DMS153 treated with DMSO at 0.1 percent for 48 hours (cell line): Measurements from ENCODE around the gene PIGN.

Experiments used
- DNase-seq: peaks from one replicate; lab custom pipeline; 2025; ENCODE audit not compliant: unreplicated experiment; lab: John Stamatoyannopoulos, UW

The PIGN gene

GRCh38 chr18:62109676-62110075 is 77.2 kb downstream of the PIGN start:
- DNase-seq: no peak

GRCh38 chr18:62107881-62108280 is 79.0 kb downstream of the PIGN start:
- no peak for DNase-seq

DNA sequence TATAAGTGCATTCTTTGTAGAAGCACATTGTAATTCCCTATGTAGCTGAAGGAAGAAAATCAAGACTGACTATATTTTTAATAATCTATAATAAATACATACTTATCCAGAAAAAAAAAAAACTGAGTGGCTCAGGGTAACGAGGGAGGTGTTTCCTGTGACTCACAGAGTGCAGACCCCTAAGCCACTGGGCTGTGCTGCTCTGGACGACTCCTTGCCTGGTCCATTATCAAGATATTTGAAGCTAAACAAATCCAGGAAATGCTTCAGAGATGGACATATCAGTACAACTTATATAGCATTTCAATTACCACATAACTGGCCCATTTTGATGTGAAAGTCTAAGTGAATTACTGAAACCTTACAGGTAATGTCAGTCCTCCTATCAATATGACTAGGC is 80.6 kb downstream of the PIGN start:
- DNase-seq: no peak

DNA sequence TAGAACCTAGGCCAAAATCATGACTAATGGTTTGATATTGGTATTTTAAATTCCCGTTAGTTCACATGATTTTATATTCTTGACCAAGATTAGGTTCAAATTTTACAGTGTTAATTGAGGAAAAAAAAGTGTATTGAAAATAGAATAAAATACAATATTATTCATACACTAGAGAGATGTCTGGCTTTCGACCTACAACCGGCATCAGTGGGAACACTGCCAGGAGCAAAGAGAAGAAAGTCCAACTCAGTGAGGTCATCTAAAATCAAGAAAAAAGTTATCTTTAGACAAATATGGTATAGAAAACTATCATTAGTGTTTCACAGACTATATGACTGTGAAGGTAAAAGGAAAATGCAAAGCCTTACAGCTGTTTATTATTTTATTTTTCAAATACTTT is 81.5 kb downstream of the PIGN start:
- DNase-seq: no peak

DNA sequence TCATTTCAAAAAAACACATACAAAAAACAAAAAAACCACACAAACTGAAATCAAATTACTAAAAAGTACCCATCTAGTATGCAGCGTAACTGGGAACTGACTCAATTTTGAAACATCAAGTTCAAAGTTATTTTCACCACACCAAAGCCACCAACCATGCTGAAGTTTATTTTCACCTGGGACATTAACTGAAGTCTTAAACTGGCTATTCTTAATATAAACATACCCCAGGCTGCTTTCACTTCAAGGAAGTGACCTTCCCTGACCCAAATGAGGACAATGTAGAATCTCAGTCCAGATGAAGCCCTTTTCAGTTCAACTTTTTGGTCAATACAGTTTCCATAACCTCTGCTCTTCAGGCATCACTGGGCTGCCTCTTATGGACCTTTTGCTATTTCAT is 84.6 kb downstream of the PIGN start:
- no peak for DNase-seq

DNA sequence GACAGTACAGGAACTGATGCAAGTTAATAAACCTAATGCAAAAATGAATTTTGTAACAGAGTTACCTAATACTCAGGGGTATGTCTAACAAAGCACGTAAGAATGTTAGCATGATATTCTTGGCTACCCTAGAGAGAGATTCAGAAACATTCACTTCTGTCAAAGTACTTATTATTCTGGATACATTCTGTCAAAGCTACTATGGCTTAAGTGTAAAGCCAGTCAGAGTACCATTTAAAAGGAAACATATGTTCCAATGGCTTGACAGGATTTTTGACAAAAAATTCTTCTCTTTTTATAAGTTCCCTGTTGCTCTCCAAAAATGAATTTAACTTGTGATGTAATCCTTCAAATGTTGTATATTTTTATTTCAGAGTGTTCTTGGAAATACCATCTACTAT is 85.5 kb downstream of the PIGN start:
- DNase-seq: no peak

DNA sequence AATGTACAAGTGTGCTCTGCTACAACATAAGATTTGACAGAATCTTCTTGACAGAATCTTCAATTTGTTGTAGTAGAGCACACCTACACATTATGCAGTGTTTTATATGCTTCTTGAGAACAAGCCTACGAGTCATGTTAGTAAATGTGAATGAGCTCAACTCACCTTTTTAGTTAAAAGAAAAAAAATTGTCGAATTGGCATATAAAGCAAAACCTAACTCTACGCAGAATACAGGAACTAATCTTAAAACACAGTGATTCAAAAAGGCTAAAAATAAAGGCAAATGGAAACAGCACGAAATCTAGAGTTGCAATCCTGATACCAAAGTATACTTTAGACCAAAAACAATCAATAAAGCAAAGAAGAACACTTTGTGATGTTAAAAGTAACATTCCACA is 87.9 kb downstream of the PIGN start:
- no peak for DNase-seq

- no peak for DNase-seq
Measured at GRCh38 chr18:62097698-62098097, 89.2 kb downstream of the PIGN start.

DNA sequence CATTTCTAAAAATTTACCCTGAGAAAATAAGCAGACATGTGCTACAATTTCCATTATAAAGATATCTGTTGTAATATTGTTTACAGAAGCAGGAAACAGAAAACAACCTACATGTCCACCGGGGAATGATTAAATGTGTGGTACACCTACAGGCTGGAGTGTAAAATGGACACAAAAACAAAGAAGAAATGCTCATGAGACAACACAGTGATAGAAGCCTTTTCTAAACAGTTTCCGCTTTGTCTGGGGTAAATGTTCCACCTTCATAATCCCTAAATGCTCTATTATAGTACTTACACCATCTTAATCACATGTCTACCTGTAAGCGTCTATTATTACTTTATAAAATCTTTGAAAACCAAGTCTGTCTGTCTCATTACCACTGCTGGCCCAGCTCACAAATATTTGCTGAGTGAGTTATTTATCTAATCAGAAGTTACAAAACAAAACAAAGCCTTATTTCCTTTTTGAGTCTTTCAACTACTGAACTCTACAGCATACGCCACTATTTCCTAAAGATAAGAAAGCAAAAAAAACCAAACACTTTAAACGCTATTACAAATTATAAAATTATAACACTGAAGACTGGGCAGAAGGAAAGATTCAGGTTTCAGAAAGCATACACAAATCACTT is 95.3 kb downstream of the PIGN start:
- no peak for DNase-seq

- no peak for DNase-seq
Measured at GRCh38 chr18:62089174-62089573, 97.7 kb downstream of the PIGN start.

GRCh38 chr18:62088156-62088555 is 98.7 kb downstream of the PIGN start:
- DNase-seq: no peak

- no peak for DNase-seq
Measured at GRCh38 chr18:62085756-62086155, 101.1 kb downstream of the PIGN start.

DNA sequence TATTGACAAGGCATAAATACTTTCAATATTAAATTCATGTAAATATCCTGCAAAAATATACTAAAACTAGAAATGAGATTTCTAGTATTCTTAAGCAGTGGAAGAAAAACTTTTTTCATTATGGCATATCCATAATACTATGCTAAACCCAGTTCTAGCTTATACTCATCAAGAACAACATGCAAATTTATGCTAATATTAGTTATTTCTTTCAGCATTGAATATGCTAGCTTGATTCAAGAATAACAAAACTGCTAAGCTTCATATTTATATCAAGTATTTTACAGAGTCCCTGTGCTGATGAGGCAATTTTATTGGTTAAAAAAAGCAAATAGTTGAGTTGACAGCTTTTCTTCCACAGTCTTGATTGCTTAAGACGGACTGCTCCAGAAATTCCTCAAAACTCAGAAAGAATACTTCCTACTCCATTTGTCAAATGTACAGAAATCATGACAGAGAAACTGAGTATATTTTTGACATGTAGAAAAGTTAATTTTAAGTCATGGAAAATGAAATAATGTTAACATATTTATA is 105.0 kb downstream of the PIGN start:
- no peak for DNase-seq

- no peak for DNase-seq
Measured at GRCh38 chr18:62081248-62081647, 105.6 kb downstream of the PIGN start.

DNA sequence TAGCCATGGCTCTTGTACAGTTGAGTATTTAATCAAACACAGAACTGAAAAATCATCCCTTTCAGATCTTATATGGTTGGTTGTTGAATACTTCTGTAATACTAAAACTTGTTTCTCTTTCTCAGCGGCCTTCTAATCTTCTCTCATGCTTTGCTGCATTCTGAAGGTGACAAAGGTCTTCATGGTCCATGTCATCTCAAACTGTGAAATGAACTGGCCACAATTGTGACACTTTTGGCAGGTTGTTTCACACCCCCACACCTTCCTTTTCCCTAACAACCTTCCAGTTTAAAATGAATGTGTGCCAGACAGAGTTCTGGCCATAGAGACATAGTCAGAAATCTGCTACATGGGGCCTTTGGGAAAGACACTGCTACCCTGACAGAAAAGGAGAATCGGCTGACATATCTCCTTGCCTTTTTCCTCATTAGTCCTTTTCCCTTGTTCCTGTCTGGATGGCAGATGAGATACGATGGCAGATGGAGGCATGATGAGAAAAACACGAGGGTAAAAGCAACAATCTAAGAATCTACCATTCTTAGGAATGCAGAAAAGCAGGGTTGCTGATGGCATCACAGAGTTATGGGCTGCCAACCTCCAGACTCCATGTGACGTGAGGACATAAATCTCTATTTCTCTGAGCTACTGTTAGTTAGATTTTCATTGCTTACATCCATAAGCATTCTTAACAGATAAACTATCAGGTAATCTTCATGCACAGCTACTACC is 106.5 kb downstream of the PIGN start:
- no peak for DNase-seq

GRCh38 chr18:62073461-62074281 is 113.2 kb downstream of the PIGN start:
- DNase-seq: no peak

- DNase-seq: no peak
Measured at GRCh38 chr18:62072370-62072769, 114.5 kb downstream of the PIGN start.

GRCh38 chr18:62071071-62071470 is 115.8 kb downstream of the PIGN start:
- DNase-seq: no peak

- DNase-seq: no peak
Measured at GRCh38 chr18:62070302-62070701, 116.6 kb downstream of the PIGN start.

DNA sequence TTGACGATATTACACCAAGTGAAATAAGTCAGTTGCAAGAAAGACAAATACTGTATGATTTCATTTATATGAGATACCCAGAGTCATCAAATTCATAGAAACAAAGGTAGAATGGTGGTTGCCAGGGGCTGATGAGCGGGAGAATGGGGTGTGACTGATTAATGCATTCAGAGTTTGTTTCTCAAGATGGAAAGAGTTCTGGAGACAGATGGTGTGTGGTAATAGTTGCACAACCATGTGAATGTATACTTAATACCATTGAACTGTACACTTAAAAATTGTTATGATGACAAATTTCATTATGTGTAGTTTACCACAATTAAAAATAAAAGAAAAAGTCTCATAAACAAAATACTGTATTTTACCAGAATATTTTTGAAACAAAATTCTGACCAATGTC is 117.3 kb downstream of the PIGN start:
- DNase-seq: no peak

DNA sequence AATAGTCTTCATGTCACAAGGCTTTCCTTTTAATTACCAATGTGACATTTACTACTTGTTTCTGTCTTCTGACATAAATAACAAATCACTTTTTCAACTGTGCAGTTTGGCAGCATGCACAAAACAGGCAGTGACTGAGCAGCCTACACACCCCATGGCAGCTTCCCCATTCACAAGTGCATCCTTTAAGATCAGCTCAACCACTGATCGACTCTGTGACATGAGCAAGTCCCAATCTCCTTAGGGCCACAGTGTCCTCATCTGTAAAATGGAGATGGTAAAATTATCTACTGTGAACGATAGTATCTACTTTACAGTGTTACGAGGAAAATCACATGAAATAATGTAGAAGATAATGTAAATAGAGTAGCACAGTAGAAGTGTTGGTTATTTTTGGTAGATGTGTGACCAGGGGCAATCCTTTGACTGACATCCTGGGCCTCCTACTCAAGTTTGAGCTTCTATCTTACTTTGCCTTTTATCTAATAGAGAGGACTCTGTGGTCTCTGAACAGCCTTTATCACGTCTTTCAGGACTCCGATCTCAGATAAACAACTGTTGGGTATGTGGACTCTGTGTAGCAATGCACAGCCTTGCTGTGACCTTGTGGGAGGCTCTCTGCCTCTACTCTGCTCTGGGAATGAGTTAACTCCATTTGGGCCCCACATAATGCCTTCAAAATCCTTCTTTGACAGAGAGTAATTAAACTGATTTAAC is 120.6 kb downstream of the PIGN start:
- no peak for DNase-seq
